Endothelial cell of umbilical vein (primary cell): ENCODE results near the gene RPL10A.

Source experiments
- CTCF ChIP-seq, 2 donors: IDR thresholded peaks; 1 replicate in 1 of 2; 2 replicates in 1 of 2; pipeline ENCODE4 v1.5.1; 2011; ENCODE audit warnings: low read length in 2 of 2, mild to moderate bottlenecking in 2 of 2, moderate library complexity in 2 of 2, control low read depth in 1 of 2, inconsistent platforms in 1 of 2, low read depth in 1 of 2; ENCODE audit not compliant: insufficient read depth in 1 of 2; ENCODE audit errors: extremely low read depth in 1 of 2
- EZH2 ChIP-seq: IDR thresholded peaks from 2 replicates; pipeline ENCODE4 v1.6.1; 2012; ENCODE audit warnings: borderline replicate concordance, low read depth, mild to moderate bottlenecking, moderate library complexity, low read length, inconsistent platforms; ENCODE audit not compliant: severe bottlenecking
- JUN ChIP-seq: IDR thresholded peaks from 2 replicates; pipeline ENCODE4 v1.6.1; 2011; ENCODE audit warnings: borderline replicate concordance, low read depth; ENCODE audit not compliant: insufficient read length, insufficient read depth
- MAX ChIP-seq: IDR thresholded peaks from 2 replicates; pipeline ENCODE4 v1.6.1; 2011; ENCODE audit not compliant: insufficient read depth, insufficient read length
- MYC ChIP-seq: IDR thresholded peaks from one replicate; pipeline ENCODE4 v1.6.1; 2011; ENCODE audit warnings: mild to moderate bottlenecking, low read depth, low read length
- POLR2A ChIP-seq: IDR thresholded peaks from 2 replicates; pipeline ENCODE4 v1.6.1; 2012; ENCODE audit warnings: low read depth, mild to moderate bottlenecking, control low read depth, low read length
- POLR2AphosphoS5 ChIP-seq: IDR thresholded peaks from 2 replicates; pipeline ENCODE4 v1.6.1; 2012; ENCODE audit warnings: low read depth, mild to moderate bottlenecking, control low read depth, low read length, moderate library complexity; ENCODE audit not compliant: insufficient read depth

GRCh38 chr6:35506536-35506935, 38.3 kb downstream of the RPL10A start:
- no peak for TF ChIP-seq CTCF (IDR thresholded peaks at IDR 0.05; ENCODE audit: extremely low read depth in 1 of 2, insufficient read depth in 1 of 2, low read depth in 1 of 2, low read length in 2 of 2)
- TF ChIP-seq POLR2A, result no peak
- TF ChIP-seq JUN, result no peak
- TF ChIP-seq EZH2, result no peak
- TF ChIP-seq POLR2AphosphoS5, result no peak
- no peak for TF ChIP-seq MYC
- no peak for TF ChIP-seq MAX
